Hepatocyte (in vitro differentiated cells): ENCODE measurements around the gene DENND4A.

Experiments
- CTCF ChIP-seq: fragments of 200-600 bp; sonication (generic); IDR thresholded peaks from 2 replicates; pipeline ENCODE4 v1.5.1; 2016; ENCODE audit warnings: antibody characterized with exemption, mild to moderate bottlenecking; ENCODE audit not compliant: poor library complexity
- EZH2 ChIP-seq: fragments of 200-600 bp; sonication (generic); IDR thresholded peaks from 2 replicates; pipeline ENCODE4 v1.6.1; 2016; ENCODE audit warnings: antibody characterized with exemption, mild to moderate bottlenecking, borderline replicate concordance

DNA sequence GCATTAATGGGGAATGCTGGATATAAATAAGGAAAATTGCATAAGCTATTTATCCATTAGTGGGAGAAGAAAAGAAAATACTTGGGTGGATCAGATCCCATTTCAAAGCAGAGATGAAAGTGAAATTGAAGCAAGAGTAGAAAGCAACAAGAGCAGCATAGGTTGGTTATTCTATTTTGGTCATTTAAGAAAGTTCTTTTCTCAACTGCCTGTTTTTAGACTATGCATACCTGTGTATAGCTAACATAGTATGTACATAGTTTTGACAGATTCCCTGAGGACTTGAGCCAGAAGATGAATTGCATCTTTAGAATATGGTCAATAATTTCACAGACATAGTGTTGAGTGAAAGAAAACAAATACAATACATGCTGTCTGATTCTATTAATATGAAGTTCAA is 29.0 kb upstream of the DENND4A start:
- TF ChIP-seq CTCF (no peak), EZH2 (no peak)
